ENCODE results near the gene RAPGEF2.
"Not testable (repeated sequence)": the region's sequence is repeated elsewhere in the genome, so short reads cannot be mapped to it uniquely, and the experiment has no call there.

Gene RAPGEF2, protein sequence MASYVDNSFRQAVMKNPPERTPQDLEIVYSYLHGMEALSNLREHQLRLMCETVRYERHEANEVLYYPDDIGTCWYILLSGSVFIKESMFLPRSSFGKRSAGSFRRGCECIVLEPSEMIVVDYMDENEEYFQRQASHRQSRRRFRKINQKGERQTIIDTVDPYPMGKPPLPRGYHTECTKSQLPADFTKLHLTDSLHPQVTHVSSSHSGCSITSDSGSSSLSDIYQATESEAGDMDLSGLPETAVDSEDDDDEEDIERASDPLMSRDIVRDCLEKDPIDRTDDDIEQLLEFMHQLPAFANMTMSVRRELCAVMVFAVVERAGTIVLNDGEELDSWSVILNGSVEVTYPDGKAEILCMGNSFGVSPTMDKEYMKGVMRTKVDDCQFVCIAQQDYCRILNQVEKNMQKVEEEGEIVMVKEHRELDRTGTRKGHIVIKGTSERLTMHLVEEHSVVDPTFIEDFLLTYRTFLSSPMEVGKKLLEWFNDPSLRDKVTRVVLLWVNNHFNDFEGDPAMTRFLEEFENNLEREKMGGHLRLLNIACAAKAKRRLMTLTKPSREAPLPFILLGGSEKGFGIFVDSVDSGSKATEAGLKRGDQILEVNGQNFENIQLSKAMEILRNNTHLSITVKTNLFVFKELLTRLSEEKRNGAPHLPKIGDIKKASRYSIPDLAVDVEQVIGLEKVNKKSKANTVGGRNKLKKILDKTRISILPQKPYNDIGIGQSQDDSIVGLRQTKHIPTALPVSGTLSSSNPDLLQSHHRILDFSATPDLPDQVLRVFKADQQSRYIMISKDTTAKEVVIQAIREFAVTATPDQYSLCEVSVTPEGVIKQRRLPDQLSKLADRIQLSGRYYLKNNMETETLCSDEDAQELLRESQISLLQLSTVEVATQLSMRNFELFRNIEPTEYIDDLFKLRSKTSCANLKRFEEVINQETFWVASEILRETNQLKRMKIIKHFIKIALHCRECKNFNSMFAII (N-terminal part only)

DNA sequence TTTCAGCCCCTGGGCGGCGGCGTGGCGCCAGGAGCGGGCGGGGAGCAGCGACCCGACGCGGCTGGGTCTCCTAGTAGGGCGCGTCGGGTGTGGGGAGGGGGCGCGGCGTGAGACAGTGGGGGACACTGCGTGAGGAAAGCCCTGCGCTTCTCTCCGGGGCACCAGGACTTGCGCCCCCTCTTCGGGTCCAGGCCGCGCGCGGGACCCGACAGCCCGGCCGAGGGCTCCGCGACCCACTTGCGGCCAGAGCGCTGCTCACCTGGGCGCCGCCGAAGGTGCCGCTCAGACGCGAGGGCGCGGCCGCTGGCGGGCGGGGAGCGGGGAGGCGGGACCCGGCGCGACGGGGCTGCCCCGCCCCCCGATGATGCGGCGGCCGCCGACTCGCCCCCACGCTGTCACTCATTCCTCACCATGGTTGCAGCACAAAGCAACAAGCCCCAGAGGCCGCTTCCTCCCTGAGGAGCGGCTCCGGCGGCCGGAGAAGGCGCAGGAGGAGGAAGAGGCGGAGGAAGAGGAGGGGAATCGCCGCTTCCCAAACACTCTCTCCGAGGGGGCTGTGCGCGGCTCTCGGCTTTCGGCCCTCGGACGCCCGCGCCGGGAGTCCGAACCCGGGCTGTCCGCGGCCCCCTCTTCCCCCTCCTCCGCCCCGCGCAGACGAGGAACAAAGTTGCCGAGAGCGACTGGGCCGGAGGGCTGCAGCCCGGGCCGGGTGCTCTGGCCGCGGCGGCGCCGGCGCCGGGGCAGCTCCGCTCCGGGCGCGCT is at the start of gene RAPGEF2:
RAPGEF2 (plus strand) TSS at position 458 of the 762 bp plus-strand sequence. CDS start 1,084 bp downstream, outside the sequence.
- DNase-seq, result peak; percentile 17

DNA sequence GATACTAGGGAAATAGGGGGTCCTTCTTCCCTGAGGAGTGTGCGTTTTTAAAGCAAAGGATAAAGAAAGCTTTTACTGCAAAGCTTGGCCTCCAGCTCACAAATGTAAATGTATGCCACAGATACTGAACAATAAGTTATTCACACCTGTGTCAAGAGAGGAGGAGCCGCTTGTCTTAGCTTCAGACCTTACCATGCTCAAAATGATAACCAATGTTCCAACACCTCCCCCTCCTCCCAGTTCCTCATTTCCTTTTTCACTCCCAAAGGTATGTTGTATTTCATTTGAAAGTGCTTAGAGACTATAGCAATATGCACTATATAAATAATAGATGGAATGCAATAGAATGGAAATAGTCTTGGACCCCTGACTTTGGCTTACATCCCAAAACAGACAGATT is 47.0 kb upstream of the RAPGEF2 start:
- DNase-seq, result no peak

DNA sequence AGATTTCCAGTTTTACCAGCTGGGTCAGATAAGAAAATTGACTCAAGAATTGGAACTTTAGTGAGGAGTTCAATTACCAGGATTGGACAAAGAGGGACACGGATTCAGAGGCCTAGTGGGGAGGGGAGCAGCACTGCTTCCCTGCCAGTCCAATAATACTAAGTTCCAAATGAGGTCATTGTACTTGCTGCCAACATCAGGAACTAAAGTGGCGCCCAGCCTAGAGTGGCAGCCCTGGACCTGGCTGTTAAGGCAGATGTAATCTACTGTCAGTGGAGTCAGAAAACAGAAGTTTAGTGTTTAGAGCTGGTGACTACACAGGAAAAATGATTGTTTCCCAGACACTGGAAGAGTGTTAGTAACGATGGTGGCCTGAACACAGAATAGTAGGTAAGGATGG is 42.7 kb upstream of the RAPGEF2 start:
- no peak for DNase-seq

DNA sequence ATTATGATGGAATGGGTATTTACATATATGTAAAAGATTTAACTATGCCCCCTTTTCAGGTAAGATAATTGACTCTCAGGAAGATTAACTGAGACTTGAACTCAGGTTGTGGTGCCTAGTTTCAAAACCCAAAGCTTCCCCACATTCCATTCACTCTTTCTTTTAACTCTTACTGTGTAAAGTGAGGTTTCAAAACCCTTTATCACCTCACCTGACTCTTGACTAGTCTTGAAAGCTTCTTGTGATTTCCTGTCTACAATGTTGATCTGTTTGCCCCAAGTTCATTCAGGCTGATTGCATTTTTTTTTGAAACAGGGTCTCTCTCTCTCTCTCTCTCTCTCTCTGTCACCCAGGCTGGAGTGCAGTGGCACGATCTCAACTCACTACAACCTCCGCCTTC is 40.5 kb upstream of the RAPGEF2 start:
- no peak for DNase-seq

DNA sequence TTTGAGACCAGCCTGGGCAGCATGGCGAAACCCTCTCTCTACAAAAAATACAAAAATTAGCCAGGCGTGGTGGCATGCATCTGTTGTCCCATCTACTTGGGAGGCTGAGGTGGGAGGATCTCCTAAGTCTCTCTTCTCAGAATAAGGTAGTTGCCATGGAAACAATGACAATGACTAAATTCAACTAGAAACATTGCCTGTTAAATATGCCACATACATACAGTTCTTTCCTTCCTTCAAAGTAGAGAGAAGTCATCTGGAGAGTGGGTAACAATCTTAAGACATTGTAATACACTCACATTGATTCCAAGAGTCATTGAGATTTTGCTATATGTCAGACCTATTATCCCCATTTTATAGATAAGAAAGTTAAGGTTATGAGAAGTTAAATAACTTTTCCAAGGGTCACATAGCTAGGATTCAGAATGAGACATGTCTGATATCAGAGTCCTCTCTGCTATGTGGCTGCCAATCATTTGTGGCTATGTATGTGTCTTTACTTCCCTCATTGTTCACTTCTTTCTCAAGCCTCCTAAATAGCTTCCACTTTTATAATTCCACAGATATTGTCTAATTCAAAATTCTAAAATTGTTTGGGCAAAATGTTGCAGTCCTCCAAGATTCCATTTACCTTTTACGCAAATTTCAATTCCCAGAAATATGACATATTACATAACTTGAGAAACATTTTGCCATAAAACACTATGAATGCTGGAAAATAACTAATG is 37.2 kb upstream of the RAPGEF2 start:
- no peak for DNase-seq

DNA sequence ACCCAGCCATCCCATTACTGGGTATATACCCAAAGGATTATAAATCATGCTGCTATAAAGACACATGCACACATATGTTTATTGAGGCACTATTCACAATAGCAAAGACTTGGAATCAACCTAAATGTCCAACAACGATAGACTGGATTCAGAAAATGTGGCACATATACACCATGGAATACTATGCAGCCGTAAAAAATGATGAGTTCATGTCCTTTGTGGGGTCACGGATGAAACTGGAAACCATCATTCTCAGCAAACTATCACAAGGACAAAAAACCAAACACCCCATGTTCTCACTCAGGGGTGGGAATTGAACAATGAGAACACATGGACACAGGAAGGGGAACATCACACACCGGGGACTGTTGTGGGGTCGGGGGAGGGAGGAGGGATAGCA is 34.7 kb upstream of the RAPGEF2 start:
- not testable (repeated sequence) for DNase-seq

DNA sequence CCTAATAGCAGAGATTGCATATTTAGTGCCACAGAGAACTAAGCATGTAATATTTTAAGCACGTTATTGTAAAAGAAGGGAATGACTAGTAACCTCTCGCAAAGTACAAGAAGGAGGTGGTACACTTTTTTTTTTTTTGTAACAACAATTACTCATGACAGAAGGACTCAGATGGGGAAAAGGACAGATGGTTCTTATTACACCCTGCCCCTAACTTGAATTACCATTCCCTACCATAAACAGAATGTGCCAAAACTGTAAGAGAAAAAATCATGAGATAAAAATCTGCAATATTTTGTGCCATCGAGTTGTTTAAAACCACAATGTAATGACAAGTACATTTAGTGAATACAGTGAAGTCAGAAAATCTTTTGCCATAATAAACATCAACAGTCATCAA is 33.0 kb upstream of the RAPGEF2 start:
- no peak for DNase-seq

DNA sequence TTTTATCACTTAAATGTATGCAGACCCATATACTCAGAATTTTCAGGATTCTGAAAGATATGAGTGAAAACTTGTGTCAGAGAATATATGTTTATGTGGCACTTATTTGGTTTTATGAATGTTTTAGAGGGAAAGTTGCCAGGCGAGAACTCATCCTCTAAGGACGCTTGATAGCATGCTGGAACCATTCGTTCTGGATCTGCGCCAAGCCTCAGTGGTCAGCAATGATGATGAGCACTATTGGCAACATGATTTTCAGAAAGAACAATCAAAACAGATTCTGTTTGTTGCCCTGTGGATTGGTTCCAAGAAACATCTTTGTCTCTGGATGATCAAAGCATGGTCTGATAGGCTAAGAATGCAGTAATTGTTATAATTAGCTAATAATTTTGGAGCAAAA is 32.1 kb upstream of the RAPGEF2 start:
- DNase-seq, result peak; percentile 8

DNA sequence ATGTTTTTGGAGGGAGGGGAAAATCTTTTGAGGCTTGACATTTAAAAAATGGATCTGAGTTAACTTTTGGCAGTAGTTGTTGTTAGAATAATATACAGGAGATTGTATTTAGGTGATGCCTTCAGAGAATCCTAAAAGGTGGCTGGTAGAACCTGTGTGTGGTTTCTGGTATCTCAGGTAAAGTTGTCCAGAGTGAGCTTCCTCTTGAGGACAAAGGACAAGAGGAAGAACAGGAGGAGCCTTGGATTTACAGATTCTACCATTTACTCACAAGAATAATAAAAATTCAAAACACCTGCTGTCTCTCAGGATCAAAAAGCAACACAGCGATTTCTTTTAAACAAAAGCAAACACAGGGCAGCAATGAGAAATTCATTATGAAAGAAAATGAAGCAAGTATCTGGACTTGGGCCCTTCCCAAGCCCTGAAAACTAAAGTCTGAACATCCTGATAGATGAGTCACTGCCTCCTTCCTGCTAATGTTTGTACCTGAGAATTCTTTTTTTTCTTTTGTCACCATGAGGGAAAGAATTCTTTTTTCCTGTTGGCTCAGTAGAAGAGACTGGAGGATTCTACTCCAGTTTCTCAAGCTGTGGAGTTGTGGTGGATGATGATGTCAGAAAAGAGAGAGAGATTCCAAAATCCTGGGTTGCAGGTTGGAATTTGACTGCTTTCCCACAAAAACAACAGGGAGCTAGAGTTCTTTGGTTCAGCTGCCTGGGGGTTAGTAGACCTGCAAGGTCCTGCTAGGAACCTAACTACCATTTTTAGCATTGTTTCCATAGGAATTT is 31.5 kb upstream of the RAPGEF2 start:
- no peak for DNase-seq

DNA sequence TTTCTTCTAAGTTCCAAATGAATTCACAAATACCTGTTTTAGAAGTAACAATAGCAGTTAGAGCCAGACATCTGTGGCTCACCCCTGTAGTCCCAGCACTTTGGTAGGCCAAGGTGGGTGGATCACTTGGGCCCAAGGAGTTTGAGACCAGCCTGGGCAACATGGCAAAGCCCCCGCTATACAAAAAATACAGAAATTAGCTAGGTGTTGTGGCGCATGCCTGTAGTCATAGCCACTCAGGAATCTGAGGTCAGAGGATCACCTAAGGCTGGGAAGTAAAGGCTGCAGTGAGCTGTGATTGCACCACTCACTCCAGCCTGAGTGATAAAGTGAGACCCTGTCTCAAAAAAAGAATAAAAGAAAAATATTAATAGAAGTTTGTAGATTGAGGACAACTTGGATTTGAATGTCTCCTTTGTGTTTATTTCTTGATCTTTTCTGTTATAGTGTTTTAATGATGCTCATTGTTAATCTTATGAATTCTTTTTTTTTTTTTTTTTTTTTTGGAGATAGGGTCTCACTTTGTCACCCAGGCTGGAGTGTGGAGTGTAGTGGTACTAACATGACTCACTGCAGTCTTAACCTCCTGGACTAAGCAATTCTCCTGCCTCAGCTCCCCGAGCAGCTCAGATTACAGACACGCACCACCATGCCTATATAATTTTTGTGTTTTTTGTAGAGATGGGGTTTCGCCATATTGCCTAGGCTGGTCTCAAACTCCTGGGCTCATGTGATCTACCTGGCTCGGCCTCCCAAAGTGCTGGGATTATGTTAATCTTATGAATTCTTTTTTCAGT is 30.7 kb upstream of the RAPGEF2 start:
- no peak for DNase-seq

DNA sequence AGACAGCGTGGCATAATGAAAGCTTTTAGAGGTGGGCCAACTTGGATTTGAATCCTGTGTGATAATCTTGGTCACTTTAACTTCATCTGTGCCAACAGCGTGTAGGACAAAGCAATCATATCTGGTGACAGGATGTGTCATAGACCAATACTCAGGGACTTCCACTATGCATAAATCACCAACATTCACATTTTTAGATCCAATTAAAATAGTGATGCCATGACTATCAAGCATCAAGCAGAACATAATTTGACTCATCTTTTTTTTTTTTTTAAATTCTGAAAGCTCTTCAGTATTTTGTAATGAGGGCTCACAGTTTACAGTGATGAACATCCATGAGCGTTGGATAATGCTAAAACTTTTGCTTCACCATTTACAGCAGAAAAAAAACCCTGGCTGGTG is 27.3 kb upstream of the RAPGEF2 start:
- no peak for DNase-seq

DNA sequence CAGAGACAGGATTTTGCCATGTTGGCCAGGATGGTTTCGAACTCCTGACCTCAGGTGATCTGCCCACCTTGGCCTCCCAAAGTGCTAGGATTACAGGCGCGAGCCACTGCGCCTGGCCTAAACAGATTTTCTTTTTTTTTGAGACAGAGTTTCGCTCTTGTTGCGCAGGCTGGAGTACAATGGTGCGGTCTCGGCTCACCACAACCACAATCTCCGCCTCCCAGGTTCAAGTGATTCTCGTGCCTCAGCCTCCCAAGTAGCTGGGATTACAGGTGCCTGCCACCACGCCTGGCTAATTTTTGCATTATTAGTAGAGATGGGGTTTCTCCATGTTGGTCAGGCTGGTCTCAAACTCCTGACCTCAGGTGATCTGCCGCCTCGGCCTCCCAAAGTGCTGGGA is 25.9 kb upstream of the RAPGEF2 start:
- DNase-seq, result not testable (repeated sequence)

DNA sequence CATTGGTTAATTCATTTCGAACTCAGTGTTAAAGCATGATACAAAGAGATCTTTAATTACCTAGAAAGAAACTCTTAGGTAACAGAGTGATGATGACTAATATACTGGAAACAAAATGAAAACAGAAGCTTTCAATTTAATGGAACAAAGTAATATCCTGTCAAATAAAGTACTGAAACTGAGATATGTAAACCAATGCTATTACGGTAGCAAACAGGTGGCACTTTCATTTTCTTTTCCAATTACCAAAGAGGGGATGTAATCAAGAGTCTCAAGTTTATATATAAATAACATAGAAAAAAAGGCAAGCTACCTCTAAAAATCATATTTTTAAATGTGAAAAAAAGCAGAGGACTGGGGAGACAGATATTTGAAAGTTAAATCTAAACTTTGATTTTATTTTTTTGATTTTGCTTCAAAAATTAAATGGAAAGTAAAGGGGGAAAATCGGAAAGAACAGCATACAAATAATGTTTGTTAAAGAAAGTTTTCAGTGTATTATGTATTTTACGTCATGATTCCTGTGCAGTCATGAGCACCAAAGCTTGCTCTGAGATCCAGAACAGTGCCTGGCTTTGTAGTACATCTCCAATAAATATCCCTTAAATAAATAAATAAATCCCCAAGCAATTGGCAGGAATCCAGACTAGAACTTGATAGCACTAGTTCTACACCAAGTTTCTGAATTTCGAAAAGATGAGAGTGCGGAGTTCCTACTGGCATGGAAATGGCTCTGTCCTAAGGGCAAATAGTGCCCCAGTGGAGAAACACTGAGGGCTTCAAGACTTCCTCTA is 25.0 kb upstream of the RAPGEF2 start:
- DNase-seq, result peak; percentile 43

DNA sequence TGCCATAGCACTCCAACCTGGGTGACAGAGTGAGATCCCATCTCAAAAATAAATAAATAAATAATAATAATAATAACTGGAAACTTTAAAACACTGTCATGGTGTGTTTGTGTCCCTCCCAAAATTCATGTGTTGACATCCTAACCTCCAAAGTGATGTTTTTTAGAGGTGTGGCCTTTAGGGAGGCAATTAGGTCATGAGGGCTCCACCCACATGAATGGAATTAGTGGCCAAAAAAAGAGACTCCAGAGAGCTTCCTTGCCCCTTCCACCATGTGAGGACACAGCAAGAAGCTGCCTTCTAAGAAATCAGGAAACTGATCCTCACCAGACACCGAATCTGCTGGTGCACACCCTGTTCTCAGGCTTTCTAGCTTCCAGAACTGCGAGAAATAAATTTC is 23.8 kb upstream of the RAPGEF2 start:
- DNase-seq, result no peak

DNA sequence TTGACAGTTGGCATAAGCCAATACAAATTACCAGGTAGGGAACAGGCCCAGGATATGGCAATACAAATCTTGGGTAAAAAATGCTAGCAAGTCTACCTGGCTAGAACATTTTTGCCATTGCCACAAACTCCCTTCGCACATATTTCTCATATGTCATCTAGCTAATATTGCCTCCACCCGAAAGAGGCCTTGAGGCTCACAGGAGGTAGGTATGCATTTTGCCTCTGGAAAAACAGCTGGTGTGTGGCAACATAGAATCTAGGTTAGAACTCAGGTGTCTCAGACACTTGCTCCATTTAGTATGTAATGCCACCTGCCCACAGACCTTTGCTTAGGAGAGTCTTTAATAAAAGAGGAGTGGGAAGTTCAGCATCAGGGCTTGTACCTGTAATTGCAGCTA is 16.3 kb upstream of the RAPGEF2 start:
- DNase-seq, result no peak

DNA sequence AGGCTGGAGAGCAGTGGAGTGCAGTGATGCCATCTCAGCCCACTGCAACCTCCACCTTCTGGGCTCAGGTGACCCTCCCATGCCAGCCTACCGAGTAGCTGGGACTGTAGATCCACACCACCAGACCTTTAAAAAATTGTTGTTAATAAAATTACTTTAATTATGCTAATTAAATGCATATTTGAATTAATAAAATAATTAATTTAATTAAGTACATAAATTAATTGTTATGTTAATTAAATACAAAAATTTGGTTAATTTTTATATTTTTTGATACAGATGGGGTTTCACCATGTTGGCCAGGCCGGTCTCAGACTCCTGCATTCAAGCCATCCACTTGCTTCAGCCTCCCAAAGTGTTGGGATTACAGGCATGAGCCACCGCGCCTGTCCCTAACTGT is 12.6 kb upstream of the RAPGEF2 start:
- DNase-seq, result no peak

DNA sequence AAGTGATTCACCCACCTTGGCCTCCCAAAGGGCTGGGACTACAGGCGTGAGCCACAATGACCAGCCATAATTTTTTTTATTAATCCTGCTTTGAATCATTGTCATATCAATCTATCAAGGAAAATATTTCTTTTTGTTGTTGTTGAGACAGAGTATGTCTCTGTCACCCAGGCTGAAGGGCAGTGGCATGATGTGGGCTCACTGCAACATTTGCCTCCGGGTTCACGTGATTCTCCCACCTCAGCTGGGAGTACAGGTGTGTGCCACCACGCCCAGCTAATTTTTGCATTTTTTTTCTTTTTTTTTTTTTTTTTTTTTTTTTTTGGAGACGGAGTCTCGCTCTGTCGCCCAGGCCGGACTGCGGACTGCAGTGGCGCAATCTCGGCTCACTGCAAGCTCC is 8.7 kb upstream of the RAPGEF2 start:
- not testable (repeated sequence) for DNase-seq

DNA sequence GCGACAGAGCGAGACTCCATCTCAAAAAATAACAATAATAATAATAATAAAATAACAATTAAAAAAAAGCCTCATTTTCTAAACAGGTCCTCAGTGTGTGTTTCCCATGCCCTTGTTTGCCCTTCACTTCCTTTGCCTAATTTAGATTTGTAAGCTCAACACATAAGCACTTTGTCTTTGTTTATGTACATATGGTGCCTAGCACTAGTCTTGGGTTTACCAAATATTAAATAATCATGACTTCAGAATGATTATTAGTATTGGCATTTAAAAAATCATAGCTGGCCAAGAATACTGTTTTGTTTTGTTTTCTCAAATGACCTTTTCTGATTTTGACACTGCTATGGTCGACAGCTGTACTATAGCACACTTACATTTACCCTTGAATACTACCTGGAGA is 6.4 kb upstream of the RAPGEF2 start:
- DNase-seq, result no peak

DNA sequence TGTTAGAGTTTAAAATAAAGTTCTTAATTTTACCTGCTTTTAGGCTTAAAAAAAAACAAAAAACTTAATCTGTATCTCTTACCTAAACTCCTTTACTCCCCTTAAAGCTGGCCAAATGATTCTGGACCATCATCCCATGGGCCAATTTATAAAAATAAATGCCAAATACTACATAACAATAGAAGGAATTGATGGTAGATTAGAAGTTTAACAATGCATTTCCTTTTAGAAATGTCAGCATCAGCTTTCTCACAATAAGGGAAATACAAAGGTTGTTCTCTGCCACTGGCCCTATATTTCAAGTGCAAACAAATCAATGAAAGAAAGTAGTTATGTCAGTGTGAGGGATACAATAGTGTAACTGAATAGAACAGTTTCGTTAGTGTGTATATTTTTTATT is 5.7 kb upstream of the RAPGEF2 start:
- DNase-seq, result no peak

DNA sequence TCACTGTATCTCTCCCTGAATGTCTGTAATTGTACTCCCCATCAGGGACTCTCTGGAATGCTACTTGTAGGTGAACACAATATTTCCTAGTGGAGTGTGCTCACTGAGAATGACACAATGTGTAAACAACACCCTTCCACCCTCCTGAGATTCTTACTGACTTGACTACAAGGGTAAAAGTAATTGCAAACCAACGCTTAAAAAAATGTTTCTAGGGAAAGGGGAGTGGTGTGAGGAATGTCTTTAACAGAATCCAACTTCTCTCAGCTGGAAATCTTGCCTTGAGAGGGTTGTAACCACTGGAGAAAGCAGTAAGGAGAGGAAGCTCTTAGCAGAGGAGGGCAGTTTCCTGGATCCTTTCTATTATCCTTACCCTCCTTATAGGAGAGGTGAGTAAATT is 5.1 kb upstream of the RAPGEF2 start:
- no peak for DNase-seq

All from NCI-H2029 treated with DMSO at 0.1 percent for 48 hours (cell line).